DND-41 (cell line): ENCODE data around the gene PRCP.

Source experiments
- CTCF ChIP-seq: IDR thresholded peaks from 2 replicates; pipeline ENCODE4 v1.5.1; 2012; ENCODE audit warnings: borderline replicate concordance, low read length, moderate library complexity, mild to moderate bottlenecking; ENCODE audit not compliant: poor library complexity, severe bottlenecking; ENCODE audit errors: extremely low read depth
- EZH2 ChIP-seq: IDR thresholded peaks from 3 replicates; pipeline ENCODE4 v1.6.1; 2012; ENCODE audit warnings: borderline replicate concordance, low read depth, mild to moderate bottlenecking, moderate library complexity, low read length, inconsistent platforms; ENCODE audit not compliant: severe bottlenecking

- TF ChIP-seq CTCF (no peak), EZH2 (no peak)
Measured at GRCh38 chr11:82786001-82786400, 114.2 kb downstream of the PRCP start.
